Central memory CD8-positive, alpha-beta T cell (primary cell): ENCODE measurements around the gene POLR2E.
A peak's percentile ranks its signal among the peaks of the same experiment; 100 is the strongest.

ENCODE experiments used
- ATAC-seq: fragments of 150-1000 bp; cut with Tn5 transposase; replicated peaks from 2 replicates; pipeline ENCODE4 v1.10.0; 2022; ENCODE audit warnings: mild to moderate bottlenecking, moderate FRiP score, moderate number of reproducible peaks; ENCODE audit not compliant: poor library complexity, severe bottlenecking; ENCODE audit errors: extremely low read depth
- DNase-seq, 2 donors: peaks; one replicate each; pipeline ENCODE4 v3.0.0; 2021; ENCODE audit warnings: low spot score in 2 of 2
- H3K27ac Mint-ChIP-seq: one replicate; pipeline ENCODE4 v1.8.0; 2022; ENCODE audit warnings: low read depth, mild to moderate bottlenecking, moderate library complexity, mixed read lengths
- H3K27me3 Mint-ChIP-seq: one replicate; pipeline ENCODE4 v1.8.0; 2022; ENCODE audit warnings: mixed read lengths
- H3K36me3 Mint-ChIP-seq: one replicate; pipeline ENCODE4 v1.8.0; 2022; ENCODE audit warnings: mild to moderate bottlenecking, moderate library complexity, mixed read lengths; ENCODE audit not compliant: insufficient read depth
- H3K4me1 Mint-ChIP-seq: one replicate; pipeline ENCODE4 v1.8.0; 2022; ENCODE audit warnings: mixed read lengths
- H3K4me3 Mint-ChIP-seq: one replicate; pipeline ENCODE4 v1.8.0; 2022; ENCODE audit warnings: mild to moderate bottlenecking, moderate library complexity, mixed read lengths
- H3K9me3 Mint-ChIP-seq: one replicate; pipeline ENCODE4 v1.8.0; 2022; ENCODE audit warnings: mixed read lengths

POLR2E gene

GRCh38 chr19:1082928-1083816, 12.0 kb downstream of the POLR2E start:
- H3K36me3 Mint-ChIP-seq, result peaks cover 95% of the 10 kb centered on the region
- peaks cover 34% of the 10 kb centered on the region for H3K4me1 Mint-ChIP-seq
- H3K27ac Mint-ChIP-seq, result peak overlapping the region; percentile 78
- DNase-seq (no peak), ATAC-seq (no peak)
- H3K9me3 Mint-ChIP-seq, result no peaks in the 10 kb centered on the region
- H3K27me3 Mint-ChIP-seq, result no peaks in the 10 kb centered on the region
- H3K4me3 Mint-ChIP-seq, result peak overlapping the region; percentile 46

DNA sequence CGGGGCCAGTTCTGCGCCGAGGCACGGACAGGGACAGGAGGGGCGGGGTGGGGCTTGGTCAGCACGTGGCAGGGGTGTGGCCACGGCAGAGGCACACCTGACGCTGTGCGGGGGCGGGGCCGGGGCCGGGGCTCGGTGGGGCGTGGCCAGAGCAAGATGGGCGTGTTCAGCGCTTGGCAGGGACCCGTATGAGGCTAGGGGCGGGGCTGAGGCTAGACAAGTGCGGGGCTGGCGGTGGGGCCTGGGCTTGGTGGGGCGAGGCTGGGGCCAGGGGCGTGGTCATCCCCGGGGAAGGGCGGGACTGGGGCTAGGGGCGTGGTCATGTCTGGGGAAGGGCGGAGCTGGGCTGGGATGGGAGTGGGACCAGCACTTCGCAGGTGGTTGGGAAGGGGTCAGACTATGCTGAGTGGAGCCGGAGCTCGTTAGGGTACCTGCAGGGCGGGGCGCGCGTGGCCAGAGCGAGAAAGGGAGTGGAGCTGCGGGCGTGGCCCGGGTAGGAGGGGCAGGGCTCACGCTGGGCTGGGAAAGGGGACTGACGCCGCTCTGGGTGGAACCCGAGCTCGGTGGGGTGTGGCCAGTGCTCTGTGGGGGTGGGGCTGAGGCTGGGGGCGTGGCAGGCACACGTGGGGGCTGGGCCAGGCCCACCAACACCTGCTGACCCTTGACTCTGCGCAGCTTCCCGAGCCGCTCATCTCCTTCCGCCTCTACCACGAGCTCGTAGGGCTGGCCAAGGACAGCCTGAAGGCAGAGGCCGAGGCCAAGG, 12.8 kb downstream of the POLR2E start:
- ATAC-seq, result peak; percentile 68
- Mint-ChIP-seq H3K4me1 (peaks cover 26% of the 10 kb centered on the region), H3K4me3 (peak overlapping the region; percentile 83), H3K27me3 (no peaks in the 10 kb centered on the region), H3K36me3 (peaks cover 94% of the 10 kb centered on the region), H3K9me3 (no peaks in the 10 kb centered on the region), H3K27ac (peak overlapping the region; percentile 96)
- peak; percentile 66 to 76 for DNase-seq

GRCh38 chr19:1081301-1082164, 13.6 kb downstream of the POLR2E start:
- no peak for ATAC-seq
- peak overlapping the region; percentile 83 for H3K4me3 Mint-ChIP-seq
- H3K36me3 Mint-ChIP-seq, result peaks cover 94% of the 10 kb centered on the region
- no peaks in the 10 kb centered on the region for H3K27me3 Mint-ChIP-seq
- H3K27ac Mint-ChIP-seq, result peak overlapping the region; percentile 96
- no peak for DNase-seq
- H3K9me3 Mint-ChIP-seq, result no peaks in the 10 kb centered on the region
- peaks cover 32% of the 10 kb centered on the region for H3K4me1 Mint-ChIP-seq

GRCh38 chr19:1080360-1081161, 14.6 kb downstream of the POLR2E start:
- Mint-ChIP-seq H3K27me3 (no peaks in the 10 kb centered on the region), H3K27ac (peak overlapping the region; percentile 96)

GRCh38 chr19:1079566-1080111, 15.5 kb downstream of the POLR2E start:
- Mint-ChIP-seq H3K9me3 (no peaks in the 10 kb centered on the region), H3K27ac (peak overlapping the region; percentile 96), H3K36me3 (peaks cover 94% of the 10 kb centered on the region), H3K4me3 (peak overlapping the region; percentile 83), H3K27me3 (no peaks in the 10 kb centered on the region), H3K4me1 (peaks cover 31% of the 10 kb centered on the region)
- ATAC-seq, result no peak
- no peak for DNase-seq

More at GRCh38 chr19:1080360-1081161, 14.6 kb downstream of the POLR2E start:
- Mint-ChIP-seq H3K4me1 (peaks cover 37% of the 10 kb centered on the region), H3K4me3 (peak overlapping the region; percentile 83), H3K9me3 (no peaks in the 10 kb centered on the region), H3K36me3 (peaks cover 94% of the 10 kb centered on the region)
- no peak for DNase-seq
- ATAC-seq, result no peak

DNA sequence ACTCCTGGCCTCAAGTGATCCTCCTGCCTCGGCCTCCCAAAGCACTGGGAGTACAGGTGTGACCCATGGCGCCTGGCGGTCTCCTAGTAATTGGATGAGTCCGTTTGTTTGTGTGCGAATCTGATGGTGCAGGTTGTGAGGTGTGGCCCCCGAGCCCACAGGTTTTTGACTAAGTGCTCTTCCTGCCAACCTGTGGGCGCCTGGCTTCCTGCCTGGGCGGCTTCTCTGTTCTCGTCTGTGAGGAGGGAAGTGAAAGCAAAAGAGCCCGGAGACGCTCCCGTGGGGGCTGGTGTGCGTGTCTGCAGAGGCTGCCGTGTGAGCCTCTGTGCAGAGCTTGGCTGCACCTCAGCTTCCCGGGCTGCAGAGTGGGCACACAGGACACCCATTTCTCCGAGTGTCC, 18.2 kb downstream of the POLR2E start:
- Mint-ChIP-seq H3K36me3 (peaks cover 94% of the 10 kb centered on the region), H3K4me3 (peak overlapping the region; percentile 83), H3K4me1 (peaks cover 43% of the 10 kb centered on the region), H3K27ac (peak overlapping the region; percentile 96), H3K9me3 (no peaks in the 10 kb centered on the region), H3K27me3 (no peaks in the 10 kb centered on the region)
- DNase-seq (peak; percentile 78 to 92), ATAC-seq (peak; percentile 86)

DNA sequence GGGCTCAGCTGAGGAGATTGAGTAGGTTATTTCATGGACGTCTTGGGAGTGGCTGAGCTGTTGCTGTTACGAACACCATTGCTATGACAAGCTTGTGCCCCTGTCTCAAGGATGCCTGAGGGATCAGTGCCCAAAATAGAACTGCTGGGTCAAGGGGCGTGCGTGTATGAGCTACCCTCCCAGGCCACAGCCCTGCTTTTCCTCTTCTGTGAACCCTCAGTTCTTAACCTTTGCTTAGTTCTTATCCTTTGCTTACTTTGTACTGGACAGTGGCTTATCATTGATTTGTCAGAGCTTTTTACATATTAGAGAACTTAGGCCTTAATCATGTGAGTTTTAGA, 19.2 kb downstream of the POLR2E start:
- Mint-ChIP-seq H3K36me3 (peaks cover 90% of the 10 kb centered on the region), H3K27me3 (no peaks in the 10 kb centered on the region), H3K27ac (peak overlapping the region; percentile 96), H3K4me3 (peak overlapping the region; percentile 69), H3K4me1 (peaks cover 44% of the 10 kb centered on the region), H3K9me3 (no peaks in the 10 kb centered on the region)
- ATAC-seq (no peak), DNase-seq (no peak)

DNA sequence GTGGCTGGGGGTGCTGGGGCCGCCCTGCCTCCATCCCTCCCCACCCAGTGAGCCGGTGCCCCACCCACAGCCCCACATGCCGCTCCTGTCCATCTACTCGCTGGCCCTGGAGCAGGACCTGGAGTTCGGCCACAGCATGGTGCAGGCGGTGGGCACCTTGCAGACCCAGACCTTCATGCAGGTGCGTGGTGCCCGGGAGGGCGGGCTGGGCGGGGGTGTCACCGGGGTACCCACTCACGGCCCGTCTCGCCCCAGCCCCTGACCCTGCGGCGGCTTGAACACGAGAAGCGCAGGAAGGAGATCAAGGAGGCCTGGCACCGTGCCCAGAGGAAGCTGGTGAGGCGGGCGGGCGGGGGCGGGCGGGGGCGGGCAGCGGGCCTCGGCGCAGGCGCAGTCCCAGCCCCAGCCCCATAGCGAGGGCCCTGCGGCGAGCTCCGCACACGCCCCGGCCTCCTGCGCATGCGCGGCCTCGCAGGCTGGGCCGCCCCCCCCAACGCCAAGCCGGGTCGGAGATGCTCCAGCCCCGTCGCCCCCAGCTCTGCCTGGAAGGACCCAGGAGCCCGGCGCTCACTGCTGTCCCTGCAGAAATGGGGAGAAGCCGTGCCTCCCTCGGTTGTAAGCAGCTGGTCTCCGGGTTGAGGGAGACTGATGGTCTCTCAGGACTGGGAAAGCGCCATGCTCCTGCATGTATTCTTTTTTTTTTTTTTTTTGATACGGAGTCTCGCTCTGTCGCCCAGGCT, 20.5 kb downstream of the POLR2E start:
- peak; percentile 21 for ATAC-seq
- peak; percentile 86 to 93 for DNase-seq
- H3K4me1 Mint-ChIP-seq, result peaks cover 39% of the 10 kb centered on the region
- no peaks in the 10 kb centered on the region for H3K9me3 Mint-ChIP-seq
- peak overlapping the region; percentile 69 for H3K4me3 Mint-ChIP-seq
- no peaks in the 10 kb centered on the region for H3K27me3 Mint-ChIP-seq
- peak overlapping the region; percentile 98 for H3K27ac Mint-ChIP-seq
- peaks cover 89% of the 10 kb centered on the region for H3K36me3 Mint-ChIP-seq

DNA sequence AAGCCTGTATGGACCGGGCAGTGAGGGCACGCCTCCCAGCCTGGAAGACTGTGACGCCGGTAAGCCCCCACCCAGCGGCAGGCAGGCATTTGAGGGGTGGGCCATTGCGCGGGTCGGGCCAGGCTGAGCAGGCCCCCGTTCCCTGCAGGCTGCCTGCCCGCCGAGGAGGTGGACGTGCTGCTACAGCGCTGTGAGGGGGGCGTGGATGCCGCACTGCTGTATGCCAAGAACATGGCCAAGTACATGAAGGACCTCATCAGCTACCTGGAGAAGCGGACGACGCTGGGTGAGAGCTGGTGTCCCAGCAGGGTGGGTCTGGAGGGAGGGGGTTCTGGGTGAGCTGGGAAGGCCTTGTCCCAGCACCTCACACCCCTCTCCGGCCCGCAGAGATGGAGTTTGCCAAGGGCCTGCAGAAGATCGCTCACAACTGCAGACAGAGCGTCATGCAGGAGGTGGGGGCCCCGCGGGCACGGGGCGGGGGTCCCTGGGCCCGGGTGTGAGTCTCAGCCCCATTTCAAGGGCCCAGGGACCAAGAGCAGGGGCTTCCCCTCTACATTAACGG, 21.1 kb downstream of the POLR2E start:
- Mint-ChIP-seq H3K27me3 (no peaks in the 10 kb centered on the region), H3K4me1 (peaks cover 45% of the 10 kb centered on the region), H3K27ac (peak overlapping the region; percentile 98), H3K9me3 (no peaks in the 10 kb centered on the region), H3K4me3 (peak overlapping the region; percentile 69), H3K36me3 (peaks cover 88% of the 10 kb centered on the region)
- DNase-seq (no peak), ATAC-seq (no peak)

- DNase-seq, result no peak
- peak overlapping the region; percentile 76 for H3K4me3 Mint-ChIP-seq
- H3K9me3 Mint-ChIP-seq, result no peaks in the 10 kb centered on the region
- H3K27me3 Mint-ChIP-seq, result no peaks in the 10 kb centered on the region
- no peak for ATAC-seq
- peaks cover 87% of the 10 kb centered on the region for H3K36me3 Mint-ChIP-seq
- H3K4me1 Mint-ChIP-seq, result peaks cover 51% of the 10 kb centered on the region
- peak overlapping the region; percentile 98 for H3K27ac Mint-ChIP-seq
Observed at GRCh38 chr19:1073063-1073955, 21.9 kb downstream of the POLR2E start.
